HG03039 (cell line): ENCODE results near the gene CREB3L1.

Source experiments
- ATAC-seq: cut with Tn5 transposase; IDR thresholded peaks from one replicate; pipeline ENCODE4 v1.9.1; 2021; ENCODE audit warnings: mild to moderate bottlenecking, moderate library complexity; ENCODE audit not compliant: unreplicated experiment

The CREB3L1 gene

GRCh38 chr11:46342239-46342638 is 64.8 kb downstream of the CREB3L1 start:
- no peak for ATAC-seq

DNA sequence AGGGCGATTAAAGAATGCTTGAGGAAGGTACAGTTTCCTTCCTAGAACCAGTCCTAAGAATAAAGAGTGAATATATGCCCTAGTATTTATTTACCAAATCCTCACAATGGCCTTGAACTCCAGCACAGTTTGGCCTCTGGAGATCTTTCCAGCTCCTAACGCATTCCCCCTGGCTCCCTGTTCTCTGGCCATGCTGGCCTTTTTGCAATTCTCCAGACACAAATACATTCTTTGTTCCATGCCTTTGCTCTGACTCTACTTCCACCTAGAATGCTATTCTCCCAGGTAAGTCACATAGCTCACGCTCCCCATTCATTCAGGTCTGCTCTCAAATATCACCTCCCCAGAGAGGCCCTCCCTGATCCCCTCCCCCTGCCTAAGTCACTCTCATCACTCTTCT is 66.1 kb downstream of the CREB3L1 start:
- no peak for ATAC-seq

DNA sequence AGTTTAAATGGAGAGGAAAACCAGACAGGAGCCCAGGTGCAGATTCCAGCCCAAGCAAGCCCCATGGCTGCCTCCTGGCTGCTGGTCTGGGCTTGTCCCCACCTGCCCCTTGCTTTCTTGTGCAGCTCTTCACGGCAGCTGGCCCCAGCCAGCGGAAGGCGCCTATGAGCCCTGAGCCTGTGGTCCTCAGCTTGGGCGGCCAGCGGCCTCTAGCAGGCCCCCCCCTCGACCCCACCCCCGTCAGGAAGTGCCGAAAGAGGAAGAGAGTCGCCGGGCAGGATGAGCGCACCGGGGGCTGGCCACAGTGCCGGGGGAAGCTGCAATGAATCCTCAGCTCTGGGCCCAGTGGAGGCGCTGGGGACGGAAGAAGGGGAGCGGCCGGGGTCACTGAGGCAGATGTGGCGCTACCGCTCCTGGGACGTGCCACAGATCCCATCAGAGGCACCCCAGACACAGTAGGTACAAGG is 67.7 kb downstream of the CREB3L1 start:
- no peak for ATAC-seq

DNA sequence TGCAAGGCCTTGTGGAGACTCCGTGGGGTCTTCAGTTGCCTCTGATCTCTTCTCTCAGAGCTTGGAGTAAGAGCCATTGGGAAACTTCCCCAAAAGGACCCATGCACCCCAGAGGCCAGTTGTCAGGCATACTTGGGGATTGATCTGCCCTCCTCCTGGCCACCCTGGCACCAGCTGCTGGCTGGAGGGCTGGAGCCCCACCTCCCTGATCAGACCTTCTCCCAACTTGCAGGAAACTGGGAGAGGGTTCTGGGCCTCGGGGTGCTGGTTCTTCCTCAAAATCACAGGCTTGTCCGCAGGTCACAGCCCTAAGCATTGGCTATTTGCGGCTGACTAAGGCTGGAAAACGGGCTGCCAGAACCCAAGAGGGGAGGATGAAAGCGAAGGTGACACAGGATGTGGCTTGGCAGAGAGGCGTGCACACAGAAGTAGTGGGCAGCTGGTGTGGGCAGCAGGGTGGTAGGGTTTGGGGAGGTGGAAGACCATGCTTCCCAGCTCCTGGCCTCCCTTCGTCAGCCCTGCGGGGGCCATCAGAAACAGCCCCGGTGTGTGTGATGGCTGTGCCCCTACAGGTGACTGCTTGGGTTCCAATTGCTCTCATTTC is 68.5 kb downstream of the CREB3L1 start:
- ATAC-seq = no peak

- ATAC-seq = peak; percentile 74
Measured at GRCh38 chr11:46346886-46347636, 69.6 kb downstream of the CREB3L1 start, which contains the start of gene DGKZ. Gene DGKZ (plus strand): TSS chr11:46347463. CDS start chr11:46347660, 197 bp downstream.

DNA sequence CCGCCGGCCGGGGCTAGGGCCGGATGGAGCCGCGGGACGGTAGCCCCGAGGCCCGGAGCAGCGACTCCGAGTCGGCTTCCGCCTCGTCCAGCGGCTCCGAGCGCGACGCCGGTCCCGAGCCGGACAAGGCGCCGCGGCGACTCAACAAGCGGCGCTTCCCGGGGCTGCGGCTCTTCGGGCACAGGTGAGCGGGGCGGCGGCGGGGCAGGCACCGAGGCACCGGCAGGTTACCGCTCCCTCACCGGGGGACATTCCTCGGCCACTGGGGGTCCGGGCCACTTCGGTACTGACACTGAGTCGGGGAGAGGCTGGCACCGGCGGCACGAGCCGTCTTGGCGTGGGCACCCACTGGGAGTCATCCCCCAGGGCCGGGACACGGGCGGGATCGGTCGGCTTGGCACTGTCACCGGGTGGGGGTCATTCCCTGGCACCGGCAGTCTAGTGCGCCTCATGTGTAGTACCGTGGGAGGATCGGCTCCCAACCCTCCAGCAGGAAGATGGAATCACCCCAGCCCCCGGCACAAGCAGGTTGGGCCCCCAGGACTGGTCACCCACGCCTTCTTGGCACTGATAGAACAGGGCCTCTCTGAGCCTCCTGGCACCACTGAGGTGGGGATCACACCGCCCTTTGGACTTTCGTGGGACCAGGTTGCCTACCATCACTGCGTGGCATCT is 70.3 kb downstream of the CREB3L1 start:
- ATAC-seq = peak; percentile 3

DNA sequence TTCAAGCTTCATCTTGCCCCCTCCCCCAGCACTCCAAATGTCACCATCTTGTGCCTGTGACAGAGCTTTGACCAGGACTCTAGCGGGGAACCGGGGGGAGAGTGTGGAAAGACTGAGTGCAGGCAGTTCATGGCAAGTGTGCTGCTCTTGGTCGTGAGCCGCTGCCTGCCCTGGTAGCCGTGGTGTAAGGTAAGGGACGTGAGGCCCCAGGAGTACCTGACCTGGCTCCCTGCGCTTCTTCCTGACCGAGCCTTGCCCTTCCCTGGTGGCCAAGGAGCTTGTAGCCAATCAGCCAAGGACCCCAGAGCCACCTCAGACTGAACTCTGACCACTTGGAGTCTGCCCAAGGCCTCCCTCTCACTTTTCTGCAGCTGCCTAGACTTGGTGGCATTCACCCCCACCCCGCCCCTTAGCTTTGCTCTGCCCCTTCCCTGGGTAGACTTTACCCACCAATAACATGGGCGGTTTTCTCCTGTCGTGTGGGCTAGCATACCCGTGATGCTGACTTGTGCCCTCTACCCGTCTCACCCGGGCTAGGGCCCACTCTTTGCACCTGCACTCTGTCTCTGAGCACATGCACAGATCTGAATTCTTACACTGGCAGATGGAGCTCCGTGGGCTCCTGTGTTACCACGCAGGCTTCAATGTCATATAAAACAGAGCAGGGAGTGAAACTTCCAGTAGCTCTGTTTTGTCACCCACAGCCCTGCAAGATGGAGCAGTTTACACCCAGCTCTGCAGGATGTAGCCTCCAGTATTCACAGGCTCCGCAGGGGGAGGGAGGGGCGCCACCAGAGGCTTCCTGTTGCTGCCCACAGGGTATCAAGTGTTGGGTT is 71.3 kb downstream of the CREB3L1 start:
- ATAC-seq = no peak

DNA sequence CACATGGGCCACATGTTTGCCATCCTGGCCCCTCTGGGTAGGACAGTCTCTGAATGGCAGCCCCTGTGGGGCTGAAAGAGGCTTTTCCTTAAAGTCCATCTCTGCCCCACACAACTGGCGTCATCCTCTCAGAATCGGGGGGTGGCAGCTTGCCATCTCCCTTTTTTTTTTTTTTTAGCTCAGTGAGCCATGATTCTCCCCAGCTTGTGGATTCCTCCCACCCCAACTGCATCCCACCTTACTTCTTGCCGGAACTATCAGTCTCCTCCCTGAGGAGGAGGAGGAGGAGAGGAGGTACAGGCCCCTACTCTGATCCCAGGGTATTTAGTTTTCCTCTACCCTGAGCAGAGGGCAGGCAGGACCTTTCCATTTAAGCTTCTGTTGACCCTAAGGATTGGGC is 73.2 kb downstream of the CREB3L1 start:
- no peak for ATAC-seq

GRCh38 chr11:46351148-46351547 is 73.7 kb downstream of the CREB3L1 start:
- ATAC-seq = no peak

- no peak for ATAC-seq
Measured at GRCh38 chr11:46351606-46352005, 74.1 kb downstream of the CREB3L1 start.

- ATAC-seq = no peak
Measured at GRCh38 chr11:46352063-46352841, 74.8 kb downstream of the CREB3L1 start.

DNA sequence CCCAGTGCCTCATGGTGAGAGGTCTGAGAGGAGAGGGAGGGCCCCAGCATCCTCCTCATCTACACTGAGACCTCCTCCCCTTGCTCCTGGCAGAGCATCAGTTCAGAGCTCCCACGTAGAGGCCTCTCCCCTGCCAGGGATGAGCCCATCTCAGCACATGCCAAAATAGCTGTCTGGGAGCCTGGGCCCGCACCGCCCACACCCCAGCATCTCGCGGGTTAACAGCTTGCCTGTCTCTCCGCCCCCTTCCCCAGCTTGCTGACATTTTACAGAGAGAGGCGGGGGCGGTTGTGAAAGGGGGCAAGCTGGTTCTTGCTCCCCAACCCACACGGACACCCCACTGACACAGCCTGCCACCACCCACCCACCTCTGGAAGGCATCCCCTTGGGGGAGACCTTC is 76.2 kb downstream of the CREB3L1 start:
- ATAC-seq = no peak

GRCh38 chr11:46356924-46357482 is 79.5 kb downstream of the CREB3L1 start:
- no peak for ATAC-seq

DNA sequence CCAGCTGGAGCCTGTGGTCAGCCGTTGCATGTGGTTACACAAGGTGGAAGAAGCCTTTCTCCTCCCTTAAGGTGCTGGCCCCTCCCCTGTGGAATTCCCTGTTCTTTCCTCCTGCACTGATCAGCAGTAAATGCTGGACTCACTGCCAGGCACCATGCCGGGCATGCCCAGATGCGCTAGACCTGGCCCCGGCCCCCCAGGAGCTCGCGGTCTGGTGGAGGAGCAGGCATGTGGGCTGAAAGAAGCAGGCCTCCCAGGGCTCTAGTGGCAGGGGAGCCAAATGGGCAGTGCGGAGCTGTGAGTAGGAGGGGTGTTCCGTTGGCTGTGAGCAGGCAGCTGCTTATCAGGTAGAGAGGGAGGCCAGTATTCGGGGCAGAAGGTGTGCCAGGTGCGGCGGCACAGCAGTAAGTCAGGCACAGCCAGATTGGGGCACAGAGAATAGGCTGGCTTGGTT is 80.0 kb downstream of the CREB3L1 start:
- ATAC-seq = no peak

DNA sequence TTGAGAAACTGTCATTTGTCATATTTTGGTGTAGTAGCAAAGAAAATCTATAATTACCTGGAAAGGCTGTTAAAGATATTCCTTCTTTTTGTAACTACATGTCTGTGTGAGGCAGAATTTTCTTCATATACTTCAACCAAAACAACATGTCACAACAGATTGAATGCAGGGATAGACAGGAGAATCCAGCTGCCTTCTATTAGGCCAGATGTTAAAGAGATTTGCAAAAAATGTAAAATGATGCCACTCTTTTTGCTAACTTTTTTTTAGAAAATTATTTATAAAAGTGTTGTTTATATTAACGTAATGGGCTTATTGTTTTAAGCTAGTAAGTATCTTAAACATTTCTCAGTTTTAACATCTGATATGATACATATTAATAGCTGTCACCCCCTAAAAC is 82.5 kb downstream of the CREB3L1 start:
- no peak for ATAC-seq

- ATAC-seq = no peak
Measured at GRCh38 chr11:46360878-46361277, 83.4 kb downstream of the CREB3L1 start.

- ATAC-seq = peak; percentile 77
Measured at GRCh38 chr11:46361283-46362155, 84.1 kb downstream of the CREB3L1 start.

- no peak for ATAC-seq
Measured at GRCh38 chr11:46362156-46363030, 84.9 kb downstream of the CREB3L1 start.
